ENCODE results near the gene SPATA46.

GRCh38 chr1:162359523-162360236 lies 17.0 kb downstream of the SPATA46 start:
- no peak for TF ChIP-seq CTCF (IDR thresholded peaks at IDR 0.05)
- TF ChIP-seq POLR2A (IDR thresholded peaks at IDR 0.05): no peak
